HG02943 (cell line): ENCODE measurements around the gene LPAR5.
"Not testable (repeated sequence)": the region's sequence is repeated elsewhere in the genome, so short reads cannot be mapped to it uniquely, and the experiment has no call there.

Experiments used
- ATAC-seq: cut with Tn5 transposase; IDR thresholded peaks from one replicate; pipeline ENCODE4 v1.9.1; 2021; ENCODE audit warnings: mild to moderate bottlenecking, low read depth, moderate library complexity; ENCODE audit not compliant: unreplicated experiment

LPAR5 gene

DNA sequence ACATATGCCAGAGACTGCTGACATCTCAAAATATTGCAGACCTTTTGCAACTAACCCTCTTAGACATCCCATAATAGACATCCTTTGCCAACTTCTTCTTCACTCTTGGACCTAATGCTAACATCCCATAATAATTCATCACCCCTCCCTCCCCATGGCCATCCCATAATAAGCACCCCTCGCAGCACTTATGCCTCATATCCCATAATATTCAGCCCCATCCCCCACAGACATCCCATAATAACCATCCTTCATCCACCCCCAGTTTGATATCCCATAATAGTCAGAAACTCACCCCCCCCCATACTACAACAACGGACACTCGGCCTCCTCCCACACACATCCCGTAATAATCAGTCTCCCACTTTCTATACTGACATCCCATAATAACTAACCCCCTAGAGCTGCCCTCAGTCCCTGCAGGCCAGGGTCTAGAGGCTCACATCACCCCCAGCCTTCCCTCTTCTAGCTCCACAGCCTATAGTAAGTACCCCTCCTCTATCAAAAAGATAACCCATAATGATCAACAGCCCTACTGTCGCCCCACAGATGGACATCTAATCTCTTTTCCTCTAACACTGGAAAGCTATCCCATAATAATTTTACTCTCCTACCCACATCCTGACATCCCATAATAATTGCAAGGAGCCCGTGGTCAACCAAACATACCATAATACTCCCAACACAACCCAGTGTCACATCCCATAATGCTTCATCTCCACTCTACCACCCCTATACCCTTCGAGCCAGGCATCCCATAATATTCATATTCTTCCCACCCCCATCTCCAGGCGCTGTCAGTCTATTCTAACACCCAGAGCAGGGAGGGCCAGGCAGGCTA lies 27.8 kb downstream of the LPAR5 start:
- ATAC-seq: no peak

DNA sequence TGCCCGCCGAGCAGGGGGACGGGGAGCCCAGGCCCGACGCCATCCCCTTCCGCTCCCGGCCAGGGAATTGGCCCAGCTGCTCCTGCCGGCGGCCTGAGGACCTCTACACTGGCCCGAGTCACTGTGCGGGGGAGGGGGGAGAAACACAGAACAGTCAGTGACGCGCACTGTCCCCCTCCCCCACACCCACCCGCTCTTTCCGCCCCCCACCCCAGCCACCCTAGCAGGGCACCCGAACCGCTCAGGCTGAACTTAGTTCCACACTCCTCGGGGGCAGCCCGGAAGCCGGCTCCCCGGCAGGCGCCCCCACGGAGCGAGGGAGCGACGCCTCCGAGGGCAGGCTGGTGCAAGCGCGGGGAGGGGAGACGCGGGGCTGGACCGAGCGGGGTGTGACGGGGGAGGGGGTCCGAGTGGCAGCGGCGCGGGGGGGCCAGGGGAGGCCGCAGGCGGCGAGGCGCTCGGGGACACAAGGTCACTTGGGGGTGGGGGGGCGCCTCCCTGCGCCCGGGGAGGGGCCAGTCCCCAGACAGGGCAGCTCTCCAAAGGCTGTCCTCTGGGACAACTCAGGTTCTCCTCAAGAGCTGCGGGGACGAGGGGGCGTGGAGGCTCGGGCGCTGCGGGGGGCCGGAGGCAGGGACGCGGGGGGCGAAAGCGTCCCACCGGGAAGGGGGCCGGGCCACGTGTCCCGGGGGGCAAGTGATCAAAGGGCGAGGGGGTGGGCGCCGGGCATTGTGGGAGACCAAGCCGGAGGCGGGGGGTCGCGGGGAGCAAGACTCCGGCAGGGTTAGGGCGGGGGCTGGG lies 29.2 kb downstream of the LPAR5 start:
- ATAC-seq: no peak

DNA sequence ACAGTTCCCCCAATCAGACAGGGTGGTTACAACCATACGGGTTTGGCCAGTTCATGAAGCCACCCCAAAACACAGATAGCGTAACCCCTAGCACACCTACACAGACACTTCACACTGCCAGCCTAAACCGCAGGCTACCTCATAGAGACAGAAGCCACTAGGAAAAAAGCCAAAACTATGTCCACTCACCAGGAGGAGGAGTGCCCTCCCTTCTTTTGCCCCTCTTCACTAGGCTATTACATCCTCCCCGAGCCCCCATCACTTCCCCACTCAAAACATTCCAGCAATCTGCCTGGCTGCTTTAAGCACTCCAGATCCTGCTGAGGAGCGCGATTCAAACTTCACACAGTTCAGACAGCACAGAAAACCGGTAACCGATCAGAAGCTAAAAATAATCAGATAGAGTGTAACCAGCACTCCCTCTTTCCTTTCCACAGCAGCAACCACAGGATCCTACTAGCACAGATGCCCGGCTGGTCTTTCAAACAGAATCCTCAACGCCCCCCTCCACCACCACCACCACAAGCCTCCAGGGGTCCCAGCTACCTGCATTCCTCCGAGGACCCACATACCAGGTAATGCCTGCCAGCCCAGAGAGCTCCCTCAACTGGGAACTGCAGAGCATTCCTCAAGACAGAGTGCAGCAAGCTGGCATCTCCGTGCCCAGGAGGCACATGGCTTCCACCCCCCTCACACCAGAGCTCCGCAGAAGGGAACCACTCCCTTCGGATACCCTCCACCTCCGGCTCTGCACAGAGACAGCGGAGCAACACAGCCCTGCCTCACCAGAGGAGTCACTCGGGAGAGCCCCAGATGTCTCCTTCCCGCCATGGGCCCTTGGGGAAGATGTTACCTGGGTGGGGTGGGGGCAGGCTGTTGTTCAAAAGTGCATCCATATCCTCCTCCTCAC lies 30.1 kb downstream of the LPAR5 start:
- ATAC-seq: no peak

DNA sequence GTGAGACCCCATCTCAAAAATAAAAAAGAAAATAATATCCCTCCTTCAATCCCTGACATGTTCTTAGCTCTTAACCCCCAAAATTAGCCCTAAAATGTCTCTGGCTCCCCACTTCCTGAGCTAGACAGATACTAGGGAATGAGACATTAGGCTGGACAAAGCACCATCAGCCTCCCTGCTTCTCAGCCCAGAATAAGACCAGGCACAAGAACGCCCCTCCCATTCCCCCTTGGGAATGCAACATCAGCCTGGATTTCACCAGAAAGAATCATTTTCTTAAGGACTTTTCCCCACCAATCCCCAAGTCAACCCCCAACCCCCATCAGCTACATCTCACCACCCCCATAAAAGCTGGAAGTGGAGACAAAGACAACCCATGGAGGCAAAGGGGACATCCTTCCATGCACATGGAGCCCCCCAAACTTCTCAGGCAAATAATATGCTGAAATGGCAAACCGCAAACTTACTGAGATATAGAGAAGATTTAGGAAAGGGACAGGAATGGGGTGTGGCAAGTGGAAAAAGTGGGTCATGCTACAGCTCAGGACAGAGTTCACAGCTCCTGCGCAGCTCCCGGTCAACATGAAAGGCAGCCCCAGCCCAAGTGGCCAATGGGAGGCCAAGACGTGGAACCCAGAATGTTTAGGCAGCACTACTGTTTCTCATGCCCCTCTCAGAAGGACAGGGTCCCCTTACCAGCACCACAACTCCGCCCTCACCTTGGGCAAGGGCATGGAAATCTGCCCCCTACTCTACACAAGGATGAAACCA lies 31.3 kb downstream of the LPAR5 start:
- ATAC-seq: no peak

DNA sequence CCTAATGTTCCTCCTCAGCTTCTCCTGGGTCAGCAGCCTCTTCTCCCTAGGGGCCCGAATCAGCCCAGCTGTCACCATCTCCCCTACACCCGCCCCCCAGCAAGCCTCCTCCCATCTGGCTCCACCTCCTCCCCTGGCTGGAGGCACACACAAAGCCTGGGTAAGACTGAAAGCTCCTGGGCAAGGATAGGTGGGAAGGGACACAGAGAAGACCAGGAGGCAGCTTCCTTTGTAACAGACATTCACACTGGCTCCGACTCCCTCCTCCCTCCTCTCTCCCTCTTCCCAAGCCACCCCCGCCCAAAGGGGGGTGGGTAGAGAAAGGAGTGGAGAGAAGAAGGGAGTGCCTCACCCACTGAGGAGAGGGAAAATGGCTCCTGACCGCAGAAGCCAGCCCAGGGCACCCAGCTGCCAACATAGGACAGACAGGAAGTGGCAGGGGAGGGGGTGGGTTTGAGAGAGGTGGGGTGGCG lies 32.6 kb downstream of the LPAR5 start:
- ATAC-seq: no peak

DNA sequence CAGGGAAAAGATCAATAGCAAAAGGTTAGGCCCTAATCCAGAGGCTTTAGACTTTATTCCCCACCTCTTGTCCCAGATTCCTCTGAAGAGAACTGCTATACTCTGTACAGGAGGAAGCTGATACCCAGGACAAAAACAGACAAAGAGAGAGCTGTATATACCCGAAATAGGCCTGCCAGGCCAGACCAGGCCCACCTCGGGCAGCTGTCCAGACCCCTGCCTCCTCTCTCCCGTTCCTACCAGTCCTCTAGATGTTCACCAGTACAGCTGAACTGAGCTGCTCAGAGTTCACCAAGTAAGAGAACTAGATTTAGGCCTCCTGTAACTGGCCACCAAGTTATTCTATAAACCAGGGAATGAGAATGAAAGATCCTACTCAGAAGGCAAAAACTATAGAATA lies 33.2 kb downstream of the LPAR5 start:
- no peak for ATAC-seq

DNA sequence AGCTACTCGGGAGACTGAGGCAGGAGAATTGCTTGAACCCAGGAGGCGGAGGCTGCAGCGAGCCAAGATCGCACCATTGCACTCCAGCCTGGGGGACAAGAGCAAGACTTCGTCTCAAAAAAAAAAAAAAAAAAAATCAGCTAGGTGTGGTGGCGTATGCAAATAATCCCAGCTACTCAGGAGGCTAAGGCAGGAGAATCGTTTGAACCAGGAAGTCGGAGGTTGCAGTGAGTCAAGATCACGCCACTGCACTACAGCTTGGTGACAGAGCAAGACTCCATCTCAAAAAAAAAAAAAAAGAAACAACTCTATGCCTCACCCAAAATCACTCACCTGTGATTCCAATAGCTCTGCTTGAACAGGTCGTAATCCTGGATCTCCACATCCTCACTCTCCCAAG lies 40.1 kb downstream of the LPAR5 start:
- not testable (repeated sequence) for ATAC-seq

DNA sequence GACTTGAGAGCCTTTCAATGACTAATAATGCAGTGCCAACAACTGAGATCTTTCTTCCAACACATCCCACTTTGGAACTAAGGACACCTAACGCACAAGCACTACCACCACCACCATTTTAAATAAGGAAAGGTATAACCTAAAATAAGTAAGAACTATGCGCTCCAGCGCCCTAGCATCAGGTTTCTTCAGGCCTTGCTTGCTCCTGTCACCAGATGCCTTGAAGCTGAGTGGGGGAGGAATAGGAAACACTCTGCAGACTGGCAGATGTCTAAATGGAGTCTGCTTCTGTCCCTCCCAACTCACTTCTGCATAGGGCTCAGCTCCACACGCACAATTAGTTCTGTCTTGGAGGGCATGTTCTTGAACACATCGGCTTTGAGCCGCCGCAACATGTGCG lies 43.7 kb downstream of the LPAR5 start:
- no peak for ATAC-seq

DNA sequence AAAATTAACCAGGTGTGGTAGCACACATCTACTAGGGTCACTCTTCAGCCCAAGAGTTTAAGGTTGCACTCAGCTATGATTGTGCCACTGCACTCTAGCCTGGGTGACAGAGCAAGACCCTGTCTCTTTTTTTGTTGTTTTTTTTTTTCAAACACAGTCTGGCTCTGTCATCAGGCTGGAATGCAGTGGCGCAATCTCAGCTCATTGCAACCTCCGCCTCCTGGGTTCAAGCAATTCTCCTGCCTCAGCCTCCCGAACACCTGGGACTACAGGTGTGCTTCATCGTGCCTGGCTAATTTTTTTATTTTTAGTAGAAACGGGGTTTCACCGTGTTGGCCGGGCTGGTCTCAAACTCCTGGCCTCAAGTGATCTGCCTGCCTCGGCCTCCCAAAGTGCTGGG lies 49.2 kb downstream of the LPAR5 start:
- ATAC-seq: not testable (repeated sequence)

DNA sequence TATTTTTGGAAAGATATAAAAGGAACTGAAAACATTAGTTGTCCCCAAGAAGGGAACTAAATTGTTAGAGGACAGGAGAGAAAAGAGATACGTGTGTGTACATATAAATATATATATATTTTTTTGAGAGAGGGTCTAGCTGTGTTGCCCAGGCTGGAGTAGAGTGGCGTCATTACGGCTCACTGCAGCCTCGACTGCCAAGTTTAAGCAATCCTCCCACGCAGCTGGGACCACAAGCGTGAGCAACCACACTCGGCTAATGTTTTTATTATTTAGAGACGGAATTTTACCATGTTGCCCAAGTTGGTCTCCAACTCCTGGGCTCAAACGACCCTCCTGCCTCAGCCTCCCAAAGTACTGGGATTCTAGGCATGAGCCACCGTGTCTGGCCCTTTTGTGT lies 51.5 kb downstream of the LPAR5 start:
- ATAC-seq: no peak

DNA sequence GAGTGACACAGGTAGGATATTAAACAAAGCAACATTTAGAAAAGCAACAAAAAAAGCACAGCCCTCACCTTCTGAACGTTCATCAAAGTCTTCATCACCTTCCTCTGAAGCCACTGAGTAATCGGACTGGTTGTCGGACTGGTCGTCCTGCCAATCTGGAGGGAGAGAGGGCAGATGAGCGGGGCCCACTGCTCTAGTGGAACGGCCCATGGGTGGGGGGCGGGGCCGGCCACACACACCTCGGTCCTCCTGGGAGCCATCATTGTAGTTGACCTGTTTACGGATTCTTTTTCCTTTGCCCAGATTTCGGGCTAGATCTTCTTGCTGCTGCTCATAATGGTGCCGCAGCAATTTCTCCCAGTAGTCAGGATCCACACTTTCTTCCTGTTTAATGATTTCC lies 52.8 kb downstream of the LPAR5 start:
- no peak for ATAC-seq

DNA sequence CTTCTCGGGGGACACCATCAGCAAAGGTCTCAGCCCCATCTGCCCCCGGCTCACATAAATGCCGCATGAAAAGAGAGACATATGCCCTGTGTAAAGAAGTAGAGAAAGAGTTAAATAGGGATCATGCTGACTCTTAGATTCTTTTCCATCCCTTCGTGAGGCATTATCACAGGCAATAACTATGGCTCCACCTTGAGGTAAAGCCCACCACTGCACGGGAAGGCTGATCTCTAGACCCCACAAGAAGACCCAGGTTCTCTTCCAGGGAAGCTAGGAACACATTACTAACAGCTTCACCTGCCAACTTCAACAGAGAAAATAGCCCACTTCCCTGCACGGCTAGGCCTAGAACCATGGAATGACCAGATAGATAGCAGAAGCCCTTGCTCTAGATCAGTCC lies 53.6 kb downstream of the LPAR5 start:
- ATAC-seq: no peak

DNA sequence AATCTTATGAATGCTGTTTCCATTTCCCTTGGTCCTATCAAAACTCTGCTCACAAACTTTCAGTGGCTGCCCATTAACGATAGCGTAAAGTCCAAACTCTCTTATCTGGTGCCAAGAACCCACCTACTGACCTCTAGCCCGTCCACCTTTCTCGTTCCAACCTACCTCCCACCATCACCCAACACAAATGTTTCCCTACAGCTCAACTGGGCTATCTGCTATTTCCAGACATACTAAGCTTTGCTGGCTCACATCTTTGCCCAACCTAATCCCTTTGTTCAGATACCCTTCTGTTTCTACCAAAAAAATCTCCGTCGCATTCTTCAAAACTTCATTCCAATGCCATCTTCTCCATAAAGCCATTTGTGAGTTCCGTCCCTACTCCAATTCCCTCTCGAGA lies 60.1 kb downstream of the LPAR5 start:
- no peak for ATAC-seq

DNA sequence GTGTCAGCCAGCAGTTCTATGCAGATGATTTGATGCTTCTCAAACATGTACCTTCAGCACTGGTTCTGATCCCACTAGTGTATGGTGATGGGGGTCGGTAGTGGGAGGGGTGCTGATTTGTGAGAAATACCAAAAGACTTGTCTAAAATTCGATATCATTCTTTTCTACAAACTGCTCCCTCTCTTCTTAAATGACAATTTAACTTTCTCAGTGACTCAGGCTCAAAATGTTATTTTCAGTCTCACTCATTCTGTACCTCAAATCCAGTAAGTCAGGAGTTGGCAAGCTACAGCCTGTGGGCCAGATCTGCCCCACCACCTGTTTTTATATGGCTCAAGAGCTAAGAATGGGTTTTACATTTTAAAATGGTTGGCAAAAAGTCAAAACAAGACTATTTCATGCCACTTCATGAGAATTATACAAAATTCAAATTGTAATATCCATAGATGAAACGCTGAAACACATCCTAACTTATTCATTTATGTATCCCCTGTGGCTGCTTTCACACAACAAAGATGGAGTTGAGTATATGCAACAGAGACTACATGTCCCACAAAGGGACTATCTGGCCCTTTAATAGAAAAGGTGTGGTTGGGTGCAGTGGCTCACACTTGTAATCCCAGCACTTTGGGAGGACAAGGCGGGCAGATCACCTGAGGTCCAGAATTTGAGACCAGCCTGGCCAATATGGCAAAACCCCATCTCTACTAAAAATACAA lies 61.0 kb downstream of the LPAR5 start:
- ATAC-seq: no peak

DNA sequence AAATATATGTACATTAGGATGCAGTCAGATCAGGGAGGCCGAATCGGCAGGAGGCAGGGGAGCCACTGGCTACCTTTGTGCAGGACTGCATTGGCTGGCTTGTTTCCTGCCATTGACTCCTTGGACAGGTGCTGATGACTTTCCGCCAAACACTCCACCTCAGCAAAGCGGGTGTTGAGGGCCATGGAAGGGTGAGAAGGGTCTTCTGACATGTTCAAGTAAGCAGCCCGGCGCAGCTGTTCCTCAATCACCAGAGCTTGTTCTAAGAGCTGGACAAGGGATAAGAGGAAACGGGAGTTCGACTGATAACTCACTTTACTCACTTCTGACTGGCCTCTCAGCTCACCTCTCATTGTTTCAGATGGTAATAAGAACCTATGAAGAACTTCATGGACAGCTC lies 62.8 kb downstream of the LPAR5 start:
- ATAC-seq: no peak

DNA sequence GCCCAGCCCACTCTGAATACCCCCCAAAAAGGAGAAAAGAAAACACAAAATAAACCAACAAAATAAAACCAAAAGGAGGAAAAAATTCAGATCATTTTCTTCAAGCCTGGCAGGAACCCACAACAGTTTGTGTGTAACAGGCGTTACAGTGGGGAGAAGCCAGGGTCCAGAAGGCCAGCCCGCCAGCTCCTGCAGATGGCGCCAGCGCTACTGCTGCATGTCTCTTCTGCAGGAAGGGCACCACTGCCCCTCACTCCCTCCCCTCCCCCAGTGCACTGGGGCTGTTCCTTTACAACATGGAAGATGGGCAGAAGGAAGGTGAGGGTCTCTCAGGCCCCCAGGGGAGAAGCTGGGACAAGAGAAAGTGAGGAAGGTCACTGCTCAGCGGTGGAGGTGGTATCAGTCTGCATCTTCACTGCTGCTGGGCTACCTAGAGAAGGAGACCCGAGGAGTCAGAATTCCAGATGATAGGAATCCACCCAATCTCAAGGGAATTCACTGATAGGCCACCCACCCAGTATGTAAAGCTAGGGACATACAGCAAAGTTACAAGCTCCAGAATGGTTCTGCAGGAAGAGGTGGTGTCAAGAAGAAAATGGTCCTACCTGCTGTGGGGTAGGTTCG lies 65.4 kb downstream of the LPAR5 start:
- no peak for ATAC-seq

DNA sequence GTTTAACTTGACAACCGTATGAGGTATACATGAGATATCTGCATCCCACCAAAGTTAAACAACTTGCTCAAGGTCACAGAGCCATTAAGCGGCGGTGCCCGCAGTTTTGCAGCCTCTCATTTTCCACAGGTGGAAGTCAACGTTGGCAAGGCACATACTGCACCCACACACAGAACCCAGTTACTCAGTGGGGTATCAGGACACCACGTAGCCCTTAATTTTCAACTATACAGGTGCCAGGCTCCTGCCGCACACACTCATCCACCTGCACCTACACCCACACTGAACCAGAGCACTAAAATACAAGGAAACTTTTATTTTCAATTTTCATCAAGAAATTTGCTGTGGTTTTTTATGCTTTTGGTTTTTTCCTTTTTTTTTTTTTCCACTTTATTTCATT lies 66.0 kb downstream of the LPAR5 start:
- ATAC-seq: no peak

DNA sequence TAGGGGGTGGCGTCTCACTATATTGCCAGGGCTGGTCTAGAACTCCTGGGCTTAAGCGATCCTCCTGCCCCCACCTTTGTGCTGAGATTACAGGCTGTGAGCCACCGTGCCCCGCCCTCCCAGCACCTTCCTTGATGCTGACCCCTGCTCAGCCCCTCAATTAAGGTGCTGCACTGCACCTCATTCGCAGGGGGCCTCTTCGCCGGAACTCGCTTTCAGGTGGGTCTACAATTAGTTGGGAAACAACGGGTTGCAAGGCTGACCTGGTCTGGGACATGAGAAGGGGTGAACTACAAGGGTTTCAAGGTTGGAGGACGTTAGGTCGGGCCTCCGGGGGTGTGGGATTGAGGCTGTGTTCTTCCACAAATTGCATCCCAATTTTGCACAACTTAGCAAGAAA lies 66.4 kb downstream of the LPAR5 start:
- ATAC-seq: no peak
